GM21576 (cell line): ENCODE results near the gene FTO.
A peak's percentile ranks its signal among the peaks of the same experiment; 100 is the strongest.

Experiments used
- ATAC-seq: cut with Tn5 transposase; IDR thresholded peaks from one replicate; pipeline ENCODE4 v1.9.1; 2021; ENCODE audit warnings: mild to moderate bottlenecking, moderate library complexity; ENCODE audit not compliant: unreplicated experiment

Gene FTO

GRCh38 chr16:53922807-53923571 is 219.0 kb downstream of the FTO start:
- no peak for ATAC-seq

GRCh38 chr16:53924331-53925106 is 220.6 kb downstream of the FTO start:
- no peak for ATAC-seq

- ATAC-seq, result no peak
Measured at GRCh38 chr16:53925107-53925410, 221.1 kb downstream of the FTO start.

GRCh38 chr16:53925526-53925925 is 221.6 kb downstream of the FTO start:
- ATAC-seq, result no peak

- no peak for ATAC-seq
Measured at GRCh38 chr16:53926209-53926608, 222.3 kb downstream of the FTO start.

GRCh38 chr16:53932975-53933374 is 229.0 kb downstream of the FTO start:
- ATAC-seq, result no peak

- ATAC-seq, result no peak
Measured at GRCh38 chr16:53933407-53933806, 229.5 kb downstream of the FTO start.

- no peak for ATAC-seq
Measured at GRCh38 chr16:53936052-53936451, 232.1 kb downstream of the FTO start.

GRCh38 chr16:53936529-53936928 is 232.6 kb downstream of the FTO start:
- no peak for ATAC-seq

- no peak for ATAC-seq
Measured at GRCh38 chr16:53937161-53937880, 233.4 kb downstream of the FTO start.

GRCh38 chr16:53944025-53944424 is 240.1 kb downstream of the FTO start:
- ATAC-seq, result no peak

GRCh38 chr16:53945996-53946395 is 242.0 kb downstream of the FTO start:
- no peak for ATAC-seq

GRCh38 chr16:53946746-53947386 is 242.9 kb downstream of the FTO start:
- ATAC-seq, result no peak

GRCh38 chr16:53947642-53948041 is 243.7 kb downstream of the FTO start:
- no peak for ATAC-seq

GRCh38 chr16:53948326-53948725 is 244.4 kb downstream of the FTO start:
- ATAC-seq, result no peak

- no peak for ATAC-seq
Measured at GRCh38 chr16:53948734-53949430, 244.9 kb downstream of the FTO start.

GRCh38 chr16:53949715-53950410 is 245.9 kb downstream of the FTO start:
- no peak for ATAC-seq

GRCh38 chr16:53950677-53951076 is 246.7 kb downstream of the FTO start:
- no peak for ATAC-seq

- ATAC-seq, result peak; percentile 69
Measured at GRCh38 chr16:53952215-53953208, 248.6 kb downstream of the FTO start.
